HEK293 (cell line): Measurements from ENCODE around the gene JMJD4.
A peak's percentile ranks its signal among the peaks of the same experiment; 100 is the strongest.

ENCODE experiments used
- BCL11A ChIP-seq: fragments of 450-650 bp; formaldehyde crosslinking; IDR thresholded peaks from 2 replicates; pipeline ENCODE4 v1.5.1; 2016; ENCODE audit warnings: low read depth, missing biosample characterization, missing genetic modification characterization
- CTCF ChIP-seq: fragments of 450-650 bp; formaldehyde crosslinking; IDR thresholded peaks from 2 replicates; pipeline ENCODE4 v1.5.1; 2016; ENCODE audit warnings: missing biosample characterization, missing genetic modification characterization
- GLI2 ChIP-seq: fragments of 450-650 bp; formaldehyde crosslinking; IDR thresholded peaks from 2 replicates; pipeline ENCODE4; 2017; ENCODE audit warnings: missing biosample characterization, missing genetic modification characterization, low read depth, borderline replicate concordance
- GLIS2 ChIP-seq: fragments of 450-650 bp; formaldehyde crosslinking; IDR thresholded peaks from 2 replicates; pipeline ENCODE4 v1.5.1; 2016; ENCODE audit warnings: missing biosample characterization, missing genetic modification characterization
- KLF1 ChIP-seq: fragments of 450-650 bp; formaldehyde crosslinking; IDR thresholded peaks from 2 replicates; pipeline ENCODE4 v1.5.1; 2016; ENCODE audit warnings: missing biosample characterization, missing genetic modification characterization
- KLF16 ChIP-seq: fragments of 450-650 bp; formaldehyde crosslinking; IDR thresholded peaks from 2 replicates; pipeline ENCODE4 v1.5.1; 2017; ENCODE audit warnings: missing biosample characterization, missing genetic modification characterization
- KLF7 ChIP-seq: fragments of 450-650 bp; formaldehyde crosslinking; IDR thresholded peaks from 2 replicates; pipeline ENCODE4 v1.5.1; 2016; ENCODE audit warnings: missing biosample characterization, missing genetic modification characterization, borderline replicate concordance
- KLF9 ChIP-seq: fragments of 450-650 bp; formaldehyde crosslinking; IDR thresholded peaks from 2 replicates; pipeline ENCODE4 v1.5.1; 2016; ENCODE audit warnings: missing biosample characterization, missing genetic modification characterization, low read depth
- PRDM4 ChIP-seq: fragments of 450-650 bp; formaldehyde crosslinking; IDR thresholded peaks from 2 replicates; pipeline ENCODE4 v1.5.1; 2017; ENCODE audit warnings: missing biosample characterization, missing genetic modification characterization
- REPIN1 ChIP-seq: fragments of 450-650 bp; formaldehyde crosslinking; IDR thresholded peaks from 2 replicates; pipeline ENCODE4 v1.5.1; 2017; ENCODE audit warnings: missing biosample characterization, missing genetic modification characterization, low read depth
- SETDB1 ChIP-seq: IDR thresholded peaks from one replicate; pipeline ENCODE4 v1.6.1; 2017; ENCODE audit warnings: mild to moderate bottlenecking, low read length, moderate library complexity, mixed read lengths; ENCODE audit not compliant: insufficient read length
- TCF7L2 ChIP-seq: IDR thresholded peaks from 2 replicates; pipeline ENCODE4 v1.6.1; 2011; ENCODE audit warnings: low read depth, mild to moderate bottlenecking, inconsistent platforms, low read length, moderate library complexity, borderline replicate concordance
- ZBTB21 ChIP-seq: fragments of 450-650 bp; formaldehyde crosslinking; IDR thresholded peaks from 2 replicates; pipeline ENCODE4 v1.5.1; 2017; ENCODE audit warnings: missing biosample characterization, missing genetic modification characterization
- ZEB2 ChIP-seq: fragments of 450-650 bp; formaldehyde crosslinking; IDR thresholded peaks from 2 replicates; pipeline ENCODE4 v1.5.1; 2016; ENCODE audit warnings: missing biosample characterization, missing genetic modification characterization
- ZFP69B ChIP-seq: fragments of 450-650 bp; formaldehyde crosslinking; IDR thresholded peaks from 2 replicates; pipeline ENCODE4 v1.5.1; 2016; ENCODE audit warnings: missing biosample characterization, missing genetic modification characterization
- ZNF10 ChIP-seq: fragments of 450-650 bp; formaldehyde crosslinking; IDR thresholded peaks from 2 replicates; pipeline ENCODE4 v1.5.1; 2017; ENCODE audit warnings: missing biosample characterization, missing genetic modification characterization
- ZNF2 ChIP-seq: fragments of 450-650 bp; formaldehyde crosslinking; IDR thresholded peaks from 2 replicates; pipeline ENCODE4 v1.5.1; 2016; ENCODE audit warnings: missing biosample characterization, missing genetic modification characterization
- ZNF221 ChIP-seq: fragments of 450-650 bp; formaldehyde crosslinking; IDR thresholded peaks from 2 replicates; pipeline ENCODE4 v1.5.1; 2017; ENCODE audit warnings: missing biosample characterization, missing genetic modification characterization, borderline replicate concordance
- ZNF280D ChIP-seq: fragments of 450-650 bp; formaldehyde crosslinking; IDR thresholded peaks from 2 replicates; pipeline ENCODE4 v1.5.1; 2016; ENCODE audit warnings: missing biosample characterization, missing genetic modification characterization
- ZNF423 ChIP-seq: fragments of 450-650 bp; formaldehyde crosslinking; IDR thresholded peaks from 2 replicates; pipeline ENCODE4 v1.5.1; 2016; ENCODE audit warnings: missing biosample characterization, missing genetic modification characterization
- ZNF544 ChIP-seq: fragments of 450-650 bp; formaldehyde crosslinking; IDR thresholded peaks from 2 replicates; pipeline ENCODE4 v1.5.0; 2017; ENCODE audit warnings: missing biosample characterization, missing genetic modification characterization
- ZNF571 ChIP-seq: fragments of 450-650 bp; formaldehyde crosslinking; IDR thresholded peaks from 2 replicates; pipeline ENCODE4 v1.5.0; 2017; ENCODE audit warnings: missing biosample characterization, missing genetic modification characterization
- ZNF626 ChIP-seq: fragments of 450-650 bp; sonication (Bioruptor Pico); formaldehyde crosslinking; IDR thresholded peaks from 2 replicates; pipeline ENCODE4 v1.5.1; 2018; ENCODE audit warnings: missing biosample characterization, missing genetic modification characterization, inconsistent platforms
- ZNF654 ChIP-seq: fragments of 450-650 bp; formaldehyde crosslinking; IDR thresholded peaks from 2 replicates; pipeline ENCODE4 v1.5.1; 2016; ENCODE audit warnings: low read depth, missing biosample characterization, missing genetic modification characterization
- TF ChIP-seq, protein P1 (sequence below): sonication (generic); formaldehyde crosslinking; IDR thresholded peaks from 2 replicates; pipeline ENCODE4 v1.8.1; 2022; ENCODE audit warnings: mild to moderate bottlenecking, moderate library complexity, missing genetic modification reagents
- TF ChIP-seq, protein P2 (sequence below): fragments of 450-650 bp; formaldehyde crosslinking; IDR thresholded peaks from 2 replicates; pipeline ENCODE4 v1.5.1; 2016; ENCODE audit warnings: missing biosample characterization, missing genetic modification characterization

JMJD4 gene

GRCh38 chr1:227762231-227762911, 27.3 kb upstream of the JMJD4 start (continued):
- TF ChIP-seq PRDM4 (tag by site-specific recombination) (no peak), ZNF221 (tag by site-specific recombination) (no peak), GLIS2 (tag by site-specific recombination) (peak; percentile 80), TCF7L2 (no peak), GLI2 (no peak), BCL11A (0 out of 2 replicates have a peak, but pooled peaks have one; percentile 48), SETDB1 (no peak), ZFP69B (tag by site-specific recombination) (peak; percentile 80), ZNF544 (tag by site-specific recombination) (no peak), ZBTB21 (tag by site-specific recombination) (0 out of 2 replicates have a peak, but pooled peaks have one; percentile 44), REPIN1 (no peak), ZNF571 (tag by site-specific recombination) (no peak), KLF1 (peak; percentile 83), ZNF2 (tag by site-specific recombination) (peak; percentile 90; the same call in 1 of the 2 replicates), KLF16 (0 out of 2 replicates have a peak, but pooled peaks have one; percentile 30), ZNF280D (peak; percentile 43; the same call in 1 of the 2 replicates), ZNF423 (tag by site-specific recombination) (peak; percentile 89), ZNF654 (peak; percentile 91), KLF9 (no peak), KLF7 (tag by site-specific recombination) (no peak), CTCF (tag by site-specific recombination) (peak; percentile 99), ZNF10 (tag by site-specific recombination) (no peak), ZNF626 (tag by site-specific recombination) (no peak), ZEB2 (tag by site-specific recombination) (peak; percentile 92)
- TF ChIP-seq, protein P1, sequence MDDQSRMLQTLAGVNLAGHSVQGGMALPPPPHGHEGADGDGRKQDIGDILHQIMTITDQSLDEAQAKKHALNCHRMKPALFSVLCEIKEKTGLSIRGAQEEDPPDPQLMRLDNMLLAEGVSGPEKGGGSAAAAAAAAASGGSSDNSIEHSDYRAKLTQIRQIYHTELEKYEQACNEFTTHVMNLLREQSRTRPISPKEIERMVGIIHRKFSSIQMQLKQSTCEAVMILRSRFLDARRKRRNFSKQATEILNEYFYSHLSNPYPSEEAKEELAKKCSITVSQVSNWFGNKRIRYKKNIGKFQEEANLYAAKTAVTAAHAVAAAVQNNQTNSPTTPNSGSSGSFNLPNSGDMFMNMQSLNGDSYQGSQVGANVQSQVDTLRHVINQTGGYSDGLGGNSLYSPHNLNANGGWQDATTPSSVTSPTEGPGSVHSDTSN: peak; percentile 96; the same call in 1 of the 2 replicates
- TF ChIP-seq, protein P2, sequence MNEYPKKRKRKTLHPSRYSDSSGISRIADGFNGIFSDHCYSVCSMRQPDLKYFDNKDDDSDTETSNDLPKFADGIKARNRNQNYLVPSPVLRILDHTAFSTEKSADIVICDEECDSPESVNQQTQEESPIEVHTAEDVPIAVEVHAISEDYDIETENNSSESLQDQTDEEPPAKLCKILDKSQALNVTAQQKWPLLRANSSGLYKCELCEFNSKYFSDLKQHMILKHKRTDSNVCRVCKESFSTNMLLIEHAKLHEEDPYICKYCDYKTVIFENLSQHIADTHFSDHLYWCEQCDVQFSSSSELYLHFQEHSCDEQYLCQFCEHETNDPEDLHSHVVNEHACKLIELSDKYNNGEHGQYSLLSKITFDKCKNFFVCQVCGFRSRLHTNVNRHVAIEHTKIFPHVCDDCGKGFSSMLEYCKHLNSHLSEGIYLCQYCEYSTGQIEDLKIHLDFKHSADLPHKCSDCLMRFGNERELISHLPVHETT (tag by site-specific recombination): 0 out of 2 replicates have a peak, but pooled peaks have one; percentile 69
